Keratinocyte (primary cell): ENCODE results near the gene S100Z. TPM values are rescaled to one million over a fixed set of nuclear protein-coding genes. Genes with fewer than 3 reads are reported as not detected.

ENCODE experiments used
- DNase-seq: peaks from one replicate; pipeline ENCODE4 v3.0.0-alpha.2; 2011; ENCODE audit warnings: low read depth, missing footprints, low spot score
- FAIRE-seq: peaks from 2 replicates; lab custom pipeline; 2011; peaks lifted over from hg19 to GRCh38; lab: Jason Lieb, UNC
- H2AFZ ChIP-seq: 2 replicates; pipeline ENCODE4 v1.6.0; 2012; ENCODE audit warnings: low read length, control low read depth, inconsistent platforms; ENCODE audit not compliant: control insufficient read depth
- H3K27ac ChIP-seq: 2 replicates; pipeline ENCODE4 v1.5.1; 2011; ENCODE audit warnings: low read length; ENCODE audit not compliant: control insufficient read depth, insufficient read depth
- H3K27me3 ChIP-seq: 3 replicates; pipeline ENCODE4 v1.6.0; 2011; ENCODE audit warnings: low read length; ENCODE audit not compliant: control insufficient read depth, insufficient read depth; ENCODE audit errors: extremely low read depth
- H3K36me3 ChIP-seq, 2 experiments: 2 replicates in 1 of 2; 3 replicates in 1 of 2; pipeline ENCODE4 v1.5.1; 2011; ENCODE audit warnings: low read length in 2 of 2, mild to moderate bottlenecking in 1 of 2; ENCODE audit not compliant: control insufficient read depth in 2 of 2, insufficient read depth in 2 of 2; ENCODE audit errors: extremely low read depth in 1 of 2
- H3K4me1 ChIP-seq: 3 replicates; pipeline ENCODE4 v1.5.1; 2011; ENCODE audit warnings: low read length; ENCODE audit not compliant: control insufficient read depth, insufficient read depth; ENCODE audit errors: extremely low read depth
- H3K4me2 ChIP-seq: 3 replicates; pipeline ENCODE4 v1.6.0; 2011; ENCODE audit warnings: low read depth, low read length; ENCODE audit not compliant: control insufficient read depth, insufficient read depth; ENCODE audit errors: extremely low read depth
- H3K4me3 ChIP-seq, 3 experiments: fragments of 200-600 bp in 1 of 3; sonication (generic) in 1 of 3; 2 replicates in 2 of 3; 3 replicates in 1 of 3; pipeline ENCODE4 v1.5.1; 2011 to 2016; ENCODE audit warnings: low read length in 3 of 3, mild to moderate bottlenecking in 3 of 3, control low read depth in 2 of 3, inconsistent platforms in 1 of 3, low read depth in 1 of 3, mixed read lengths in 1 of 3, mixed run types in 1 of 3, moderate library complexity in 1 of 3; ENCODE audit not compliant: control insufficient read depth in 2 of 3, insufficient read depth in 2 of 3; ENCODE audit errors: extremely low read depth in 1 of 3
- H3K79me2 ChIP-seq: 2 replicates; pipeline ENCODE4 v1.6.0; 2012; ENCODE audit warnings: low read length; ENCODE audit not compliant: control insufficient read depth, insufficient read depth
- H3K9ac ChIP-seq: 3 replicates; pipeline ENCODE4 v1.6.0; 2011; ENCODE audit warnings: low read length; ENCODE audit not compliant: control insufficient read depth, insufficient read depth; ENCODE audit errors: extremely low read depth
- H3K9me1 ChIP-seq: 3 replicates; pipeline ENCODE4 v1.6.0; 2011; ENCODE audit warnings: low read length; ENCODE audit not compliant: control insufficient read depth, insufficient read depth; ENCODE audit errors: extremely low read depth
- H3K9me3 ChIP-seq: 2 replicates; pipeline ENCODE4 v1.5.1; 2012; ENCODE audit warnings: low read depth, low read length; ENCODE audit not compliant: control insufficient read depth
- H4K20me1 ChIP-seq: 3 replicates; pipeline ENCODE4 v1.6.0; 2011; ENCODE audit warnings: low read length; ENCODE audit not compliant: control insufficient read depth, insufficient read depth; ENCODE audit errors: extremely low read depth
- EZH2 ChIP-seq: IDR thresholded peaks from one replicate; pipeline ENCODE4 v1.6.1; 2012; ENCODE audit warnings: inconsistent platforms, mild to moderate bottlenecking, low read length, moderate library complexity
- dilution Hi-C: fragments of 300-500 bp; cut with MboI; formaldehyde crosslinking; loops from one replicate; pipeline ENCODE4 v1.7.0; 2020; ENCODE audit warnings: low sequenced_read_pairs; ENCODE audit not compliant: extremely low pct_ligation_motif_present
- polyA minus RNA-seq, 3 experiments: library from RNA; depleted of rRNA, polyadenylated mRNA; stranded (reverse); fragments of >200 nt; gene quantifications; 1 replicate in 1 of 3; 2 replicates in 1 of 3; 3 replicates in 1 of 3; pipeline ENCODE4 v1.2.3, GENCODE V29; 2011
- polyA plus RNA-seq, 5 experiments: library from polyadenylated mRNA; depleted of rRNA in 3 of 5; stranded (reverse) in 3 of 5; stranded (forward) in 1 of 5; unstranded in 1 of 5; fragments of >200 nt; gene quantifications; 1 replicate in 1 of 5; 2 replicates in 3 of 5; 3 replicates in 1 of 5; pipeline versions ENCODE4 v1.2.1 to v1.2.3, GENCODE V29; 2011 to 2012; ENCODE audit warnings: missing spikeins in 2 of 5, low read depth in 1 of 5, low replicate concordance in 1 of 5
- TF ChIP-seq, protein P1 (sequence below), 3 experiments: IDR thresholded peaks in 1 of 3; conservative IDR thresholded peaks in 1 of 3; optimal IDR thresholded peaks in 1 of 3; 2 replicates in 2 of 3; 3 replicates in 1 of 3; pipeline versions ENCODE3 to v1.5.1; 2011; ENCODE audit warnings: low read length in 3 of 3, mild to moderate bottlenecking in 3 of 3, moderate library complexity in 2 of 3, control low read depth in 1 of 3, inconsistent platforms in 1 of 3; ENCODE audit not compliant: insufficient read depth in 2 of 3; ENCODE audit errors: extremely low read depth in 1 of 3

Gene S100Z
- polyA plus RNA-seq (not detected in 3 replicates), polyA minus RNA-seq (not detected in 3 replicates)
- not detected for polyA plus RNA-seq (2011; ENCODE audit: low read depth)
- polyA plus RNA-seq (2011; cell fraction: cytosol; rRNA removed): not detected in 2 replicates
- not detected in 2 replicates for polyA plus RNA-seq (2011; cell fraction: nucleus; rRNA removed)
- polyA plus RNA-seq (2012; ENCODE audit: low replicate concordance): not detected in 2 replicates
- polyA minus RNA-seq (2011; cell fraction: cytosol; rRNA and poly(A)+ RNA removed): not detected
- not detected in 2 replicates for polyA minus RNA-seq (2011; cell fraction: nucleus; rRNA and poly(A)+ RNA removed)

DNA sequence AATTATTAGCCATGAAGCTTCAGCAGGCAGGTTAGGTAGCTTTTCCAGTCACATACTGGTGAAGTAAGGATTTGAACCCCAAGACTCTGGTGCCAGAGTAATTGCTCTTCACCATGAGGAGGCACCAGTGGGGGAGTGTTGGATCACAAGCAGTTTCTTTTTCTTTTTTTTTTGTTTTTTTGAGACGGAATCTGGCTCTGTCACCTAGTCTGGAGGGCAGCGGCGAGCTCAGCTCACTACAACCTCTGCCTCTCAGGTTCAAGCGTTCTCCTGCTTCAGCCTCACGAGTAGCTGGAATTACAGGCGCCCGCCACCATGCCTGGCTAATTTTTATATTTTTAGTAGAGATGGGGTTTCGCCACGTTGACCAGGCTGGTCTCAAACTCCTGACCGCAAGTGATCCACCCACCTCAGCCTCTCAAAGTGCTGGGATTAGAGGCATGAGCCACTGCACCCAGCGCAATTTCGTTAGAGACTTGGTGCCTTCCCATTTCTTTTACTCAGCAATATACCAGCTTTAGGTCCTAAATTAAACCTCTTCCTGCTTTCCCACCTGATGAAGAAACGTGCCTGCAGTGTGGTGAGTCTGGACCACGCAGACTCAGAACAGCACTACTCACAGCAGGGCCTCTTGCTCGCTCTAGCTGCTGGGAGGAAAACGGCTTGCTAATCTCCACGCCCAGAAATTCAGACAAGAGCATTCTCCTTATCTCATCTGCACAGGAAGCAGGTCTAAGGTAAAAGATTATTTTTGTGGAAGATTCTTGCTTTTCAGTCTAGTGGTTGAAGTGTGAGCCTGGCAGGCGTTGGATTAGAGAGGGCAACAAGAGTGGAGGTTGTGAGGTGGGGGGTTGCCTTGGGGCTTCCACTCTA, at the start of gene S100Z:
Gene S100Z, plus strand, starts transcription at position 596 of the 873 bp plus-strand sequence. CDS start 25,346 bp downstream, outside the sequence.
- H3K9me1 ChIP-seq: no peaks in the 10 kb centered on the region
- no peak within 1 kb of the TSS for H2AFZ ChIP-seq
- FAIRE-seq: no peak

DNA sequence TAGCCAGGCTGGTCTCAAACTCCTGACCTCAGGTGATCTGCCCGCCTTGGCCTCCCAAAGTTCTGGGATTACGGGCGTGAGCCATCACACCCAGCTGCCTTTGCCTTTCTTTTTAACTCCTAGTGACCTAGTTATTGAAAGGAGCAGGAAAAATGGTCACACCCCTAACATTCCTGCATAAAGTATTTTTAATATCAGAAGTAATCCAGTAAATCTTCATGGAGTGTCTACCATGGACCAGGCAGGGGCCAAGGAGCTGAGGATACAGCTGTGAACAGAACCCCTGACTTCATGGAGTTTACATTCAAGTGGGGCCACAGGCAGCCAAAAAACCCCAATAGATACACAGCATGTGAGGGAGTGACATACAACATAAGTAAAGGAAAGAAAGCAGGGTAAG, 49.2 kb upstream of the S100Z start:
- TF ChIP-seq, protein P1, sequence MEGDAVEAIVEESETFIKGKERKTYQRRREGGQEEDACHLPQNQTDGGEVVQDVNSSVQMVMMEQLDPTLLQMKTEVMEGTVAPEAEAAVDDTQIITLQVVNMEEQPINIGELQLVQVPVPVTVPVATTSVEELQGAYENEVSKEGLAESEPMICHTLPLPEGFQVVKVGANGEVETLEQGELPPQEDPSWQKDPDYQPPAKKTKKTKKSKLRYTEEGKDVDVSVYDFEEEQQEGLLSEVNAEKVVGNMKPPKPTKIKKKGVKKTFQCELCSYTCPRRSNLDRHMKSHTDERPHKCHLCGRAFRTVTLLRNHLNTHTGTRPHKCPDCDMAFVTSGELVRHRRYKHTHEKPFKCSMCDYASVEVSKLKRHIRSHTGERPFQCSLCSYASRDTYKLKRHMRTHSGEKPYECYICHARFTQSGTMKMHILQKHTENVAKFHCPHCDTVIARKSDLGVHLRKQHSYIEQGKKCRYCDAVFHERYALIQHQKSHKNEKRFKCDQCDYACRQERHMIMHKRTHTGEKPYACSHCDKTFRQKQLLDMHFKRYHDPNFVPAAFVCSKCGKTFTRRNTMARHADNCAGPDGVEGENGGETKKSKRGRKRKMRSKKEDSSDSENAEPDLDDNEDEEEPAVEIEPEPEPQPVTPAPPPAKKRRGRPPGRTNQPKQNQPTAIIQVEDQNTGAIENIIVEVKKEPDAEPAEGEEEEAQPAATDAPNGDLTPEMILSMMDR (optimal IDR thresholded peaks at IDR 0.05 in 1 of 3, IDR thresholded peaks at IDR 0.05 in 1 of 3, conservative IDR thresholded peaks at IDR 0.05 in 1 of 3; ENCODE audit: extremely low read depth in 1 of 3, insufficient read depth in 2 of 3, low read length in 3 of 3): no peak
- Histone ChIP-seq H3K4me2 (no peak overlapping the region), H3K4me3 (no peak overlapping the region), H3K36me3 (no peaks in the 10 kb centered on the region), H2AFZ (no peak overlapping the region), H3K9me3 (no peaks in the 10 kb centered on the region), H3K9ac (no peak overlapping the region), H4K20me1 (no peaks in the 10 kb centered on the region), H3K79me2 (no peaks in the 10 kb centered on the region), H3K4me1 (peaks cover 27% of the 10 kb centered on the region), H3K27me3 (no peaks in the 10 kb centered on the region), H3K27ac (no peak overlapping the region), H3K9me1 (no peaks in the 10 kb centered on the region)
- no peak for DNase-seq
- FAIRE-seq: no peak
- dilution Hi-C loops: no loop called here

More for the DNA sequence above, at the start of gene S100Z:
- H3K4me2 ChIP-seq: no peak within 1 kb of the TSS
- no peaks in the 10 kb centered on the region for H3K79me2 ChIP-seq
- no peaks in the 10 kb centered on the region for H3K4me1 ChIP-seq
- no peaks in the 10 kb centered on the region for H4K20me1 ChIP-seq
- dilution Hi-C loops: no loop called here
- H3K27me3 ChIP-seq: no peaks in the 10 kb centered on the region
- TF ChIP-seq, protein P1 (optimal IDR thresholded peaks at IDR 0.05 in 1 of 3, IDR thresholded peaks at IDR 0.05 in 1 of 3, conservative IDR thresholded peaks at IDR 0.05 in 1 of 3; ENCODE audit: extremely low read depth in 1 of 3, insufficient read depth in 2 of 3, low read length in 3 of 3): no peak
- no peak for TF ChIP-seq EZH2
- H3K9ac ChIP-seq: no peak within 1 kb of the TSS
- H3K27ac ChIP-seq: no peak within 1 kb of the TSS
- H3K4me3 ChIP-seq: no peak within 1 kb of the TSS
- no peaks in the 10 kb centered on the region for H3K9me3 ChIP-seq
- no peaks in the 10 kb centered on the region for H3K36me3 ChIP-seq
- no peak for DNase-seq
